HG03108 (cell line): ENCODE measurements around the gene GCA.

ENCODE experiments used
- ATAC-seq: cut with Tn5 transposase; IDR thresholded peaks from one replicate; pipeline ENCODE4 v1.9.1; 2021; ENCODE audit warnings: moderate library complexity; ENCODE audit not compliant: unreplicated experiment

GCA gene

GRCh38 chr2:162327806-162328205 is 16.1 kb upstream of the GCA start:
- ATAC-seq: no peak

GRCh38 chr2:162328424-162329157 is 15.3 kb upstream of the GCA start:
- ATAC-seq: peak; percentile 88

- ATAC-seq: no peak
Measured at GRCh38 chr2:162330881-162331280, 13.1 kb upstream of the GCA start.

GRCh38 chr2:162333968-162334367 is 10.0 kb upstream of the GCA start:
- ATAC-seq: peak; percentile 73

- ATAC-seq: no peak
Measured at GRCh38 chr2:162337868-162338267, 6.1 kb upstream of the GCA start.

GRCh38 chr2:162340822-162341221 is 3.1 kb upstream of the GCA start:
- ATAC-seq: no peak

GRCh38 chr2:162342321-162342720 is 1.6 kb upstream of the GCA start:
- no peak for ATAC-seq

GRCh38 chr2:162342841-162343240 is 1.1 kb upstream of the GCA start:
- ATAC-seq: no peak

- ATAC-seq: no peak
Measured at GRCh38 chr2:162343492-162343823, 474 bp upstream of the GCA start.

GRCh38 chr2:162344617-162344950 is 652 bp downstream of the GCA start:
- no peak for ATAC-seq

GRCh38 chr2:162365392-162365791 is 21.5 kb downstream of the GCA start:
- ATAC-seq: no peak

GRCh38 chr2:162368494-162368893 is 24.6 kb downstream of the GCA start:
- no peak for ATAC-seq

GRCh38 chr2:162369551-162369950 is 25.6 kb downstream of the GCA start:
- ATAC-seq: no peak

GRCh38 chr2:162370931-162371330 is 27.0 kb downstream of the GCA start:
- no peak for ATAC-seq

GRCh38 chr2:162372818-162373217 is 28.9 kb downstream of the GCA start:
- no peak for ATAC-seq

GRCh38 chr2:162379719-162380580 is 36.0 kb downstream of the GCA start:
- no peak for ATAC-seq

GRCh38 chr2:162381851-162382250 is 37.9 kb downstream of the GCA start:
- no peak for ATAC-seq

- no peak for ATAC-seq
Measured at GRCh38 chr2:162382278-162382677, 38.3 kb downstream of the GCA start.

- no peak for ATAC-seq
Measured at GRCh38 chr2:162385536-162385935, 41.6 kb downstream of the GCA start.

- ATAC-seq: no peak
Measured at GRCh38 chr2:162390801-162391200, 46.9 kb downstream of the GCA start.

GRCh38 chr2:162400336-162400735 is 56.4 kb downstream of the GCA start:
- ATAC-seq: no peak

- no peak for ATAC-seq
Measured at GRCh38 chr2:162401871-162402270, 57.9 kb downstream of the GCA start.

- no peak for ATAC-seq
Measured at GRCh38 chr2:162403884-162404283, 60.0 kb downstream of the GCA start.
